Measurements from ENCODE around the gene ZNF555.
"Not testable (repeated sequence)": the region's sequence is repeated elsewhere in the genome, so short reads cannot be mapped to it uniquely, and the experiment has no call there.

The ZNF555 gene

GRCh38 chr19:2807379-2808128 is 33.7 kb upstream of the ZNF555 start:
- DNase-seq, result no peak

- no peak for DNase-seq
Observed at GRCh38 chr19:2808129-2808941, 32.9 kb upstream of the ZNF555 start.

GRCh38 chr19:2809387-2810140 is 31.7 kb upstream of the ZNF555 start:
- no peak for DNase-seq

GRCh38 chr19:2810141-2811091 is 30.9 kb upstream of the ZNF555 start:
- DNase-seq, result no peak

- no peak for DNase-seq
Observed at GRCh38 chr19:2811221-2811722, 30.0 kb upstream of the ZNF555 start.

- DNase-seq, result no peak
Observed at GRCh38 chr19:2811735-2812413, 29.4 kb upstream of the ZNF555 start.

- DNase-seq, result no peak
Observed at GRCh38 chr19:2812414-2813234, 28.7 kb upstream of the ZNF555 start.

GRCh38 chr19:2813235-2814160 is 27.8 kb upstream of the ZNF555 start:
- no peak for DNase-seq

- no peak for DNase-seq
Observed at GRCh38 chr19:2814426-2814825, 26.8 kb upstream of the ZNF555 start.

- no peak for DNase-seq
Observed at GRCh38 chr19:2815191-2815614, 26.1 kb upstream of the ZNF555 start.

- no peak for DNase-seq
Observed at GRCh38 chr19:2815923-2816322, 25.4 kb upstream of the ZNF555 start.

GRCh38 chr19:2816641-2817040 is 24.6 kb upstream of the ZNF555 start:
- no peak for DNase-seq

- not testable (repeated sequence) for DNase-seq
Observed at GRCh38 chr19:2817237-2817829, 23.9 kb upstream of the ZNF555 start.

GRCh38 chr19:2819540-2820111 is 21.6 kb upstream of the ZNF555 start, which contains the start of gene ZNF554:
TSS of gene ZNF554 (plus strand) at chr19:2819868. CDS start at chr19:2820072, 204 bp downstream.
- DNase-seq, result peak; percentile 93

GRCh38 chr19:2820112-2820702 is 21.1 kb upstream of the ZNF555 start:
- DNase-seq, result peak; percentile 42

GRCh38 chr19:2822846-2823245 is 18.4 kb upstream of the ZNF555 start:
- DNase-seq, result no peak

- no peak for DNase-seq
Observed at GRCh38 chr19:2823646-2824045, 17.6 kb upstream of the ZNF555 start.

GRCh38 chr19:2824129-2824528 is 17.1 kb upstream of the ZNF555 start:
- DNase-seq, result no peak

Data from NCI-H146 (cell line).